Measurements from ENCODE around the gene TMEM19.

Gene TMEM19

DNA sequence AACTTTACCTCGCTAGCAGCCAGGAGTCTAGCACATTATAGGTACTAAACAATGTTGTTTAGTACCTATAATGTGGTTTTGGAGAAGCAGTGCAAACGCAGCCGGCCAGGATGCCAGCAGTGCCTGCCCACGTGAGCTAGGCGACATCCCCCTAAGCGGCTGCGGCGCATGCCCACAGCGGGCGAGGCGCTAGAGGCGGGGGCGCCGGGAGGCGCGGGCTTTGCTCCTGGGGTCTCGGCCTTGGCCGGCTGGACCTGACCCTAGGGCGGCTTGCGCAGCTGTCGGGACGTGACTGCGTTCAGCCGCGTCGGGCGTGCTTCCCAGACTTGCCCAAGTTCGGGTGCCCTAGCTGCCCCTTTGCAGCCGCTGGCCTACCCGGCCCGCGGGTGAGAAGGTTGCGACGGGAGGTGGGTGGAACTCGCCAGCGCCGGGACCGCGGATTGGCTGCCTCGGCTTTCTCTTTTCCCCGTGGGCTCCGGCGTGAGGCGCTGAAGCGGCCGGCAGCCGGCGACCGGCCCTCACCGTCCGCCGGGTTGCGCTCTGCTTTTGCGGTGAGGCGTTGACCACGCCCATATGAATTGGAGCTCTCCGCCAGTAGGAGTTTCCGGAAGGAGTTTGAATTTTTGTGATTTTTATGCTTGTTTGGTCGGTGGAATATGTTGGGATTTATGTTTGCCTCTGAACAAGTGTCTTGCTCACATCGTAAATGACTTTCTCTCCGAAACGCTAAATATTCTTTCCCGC, at the start of gene TMEM19:
TMEM19 (plus strand) TSS at position 169 of the 744 bp plus-strand sequence. CDS start 599 bp downstream, outside the sequence.
- DNase-seq: peak; percentile 86

- peak; percentile 32 for DNase-seq
Observed at GRCh38 chr12:71636704-71637115, 49.2 kb upstream of the TMEM19 start.

GRCh38 chr12:71638499-71638898, 47.4 kb upstream of the TMEM19 start:
- DNase-seq: no peak

DNA sequence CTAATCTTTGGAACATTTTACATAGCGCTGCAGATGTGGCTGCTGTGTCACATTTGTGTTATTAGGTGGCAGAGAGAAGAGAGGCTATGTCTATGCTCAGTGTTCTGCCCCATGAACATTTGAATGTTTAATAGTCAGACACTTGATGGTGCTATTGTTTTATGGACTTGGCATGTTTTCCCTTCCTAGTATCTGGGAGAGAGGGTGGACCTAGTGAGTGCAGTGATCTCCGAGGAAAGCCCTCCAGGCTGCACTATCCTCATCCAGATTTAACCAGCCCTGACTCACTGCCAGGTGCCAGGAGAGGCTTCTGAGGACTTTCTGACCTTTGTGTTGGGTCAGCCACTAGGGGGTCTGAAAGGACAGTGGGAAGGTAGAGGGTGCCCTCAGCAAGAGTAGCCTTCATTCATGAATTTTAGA, 46.5 kb upstream of the TMEM19 start:
- DNase-seq: no peak

GRCh38 chr12:71640316-71640715, 45.6 kb upstream of the TMEM19 start:
- no peak for DNase-seq

GRCh38 chr12:71641390-71641789, 44.5 kb upstream of the TMEM19 start:
- no peak for DNase-seq

GRCh38 chr12:71642264-71642663, 43.6 kb upstream of the TMEM19 start:
- DNase-seq: no peak

- no peak for DNase-seq
Observed at GRCh38 chr12:71645268-71645667, 40.6 kb upstream of the TMEM19 start.

DNA sequence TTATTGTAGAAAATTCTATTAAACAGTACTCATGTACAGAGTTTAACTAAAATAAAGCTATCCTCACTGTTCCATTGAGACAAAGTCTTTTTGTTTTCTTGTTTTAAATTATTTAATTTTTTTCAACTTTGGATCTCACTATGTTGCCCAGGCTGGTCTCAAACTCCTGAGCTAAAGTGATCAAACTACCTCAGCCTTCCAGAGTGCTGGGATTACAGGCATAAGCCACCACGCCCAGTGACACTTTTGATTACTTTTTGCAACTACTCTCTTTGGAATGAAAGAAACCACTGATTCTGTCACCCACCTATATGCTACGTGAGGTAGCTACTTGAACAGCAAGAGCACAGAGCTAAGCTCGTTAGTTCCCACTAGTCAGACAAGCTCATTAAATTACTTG, 39.4 kb upstream of the TMEM19 start:
- no peak for DNase-seq

GRCh38 chr12:71648537-71648936, 37.3 kb upstream of the TMEM19 start:
- DNase-seq: no peak

DNA sequence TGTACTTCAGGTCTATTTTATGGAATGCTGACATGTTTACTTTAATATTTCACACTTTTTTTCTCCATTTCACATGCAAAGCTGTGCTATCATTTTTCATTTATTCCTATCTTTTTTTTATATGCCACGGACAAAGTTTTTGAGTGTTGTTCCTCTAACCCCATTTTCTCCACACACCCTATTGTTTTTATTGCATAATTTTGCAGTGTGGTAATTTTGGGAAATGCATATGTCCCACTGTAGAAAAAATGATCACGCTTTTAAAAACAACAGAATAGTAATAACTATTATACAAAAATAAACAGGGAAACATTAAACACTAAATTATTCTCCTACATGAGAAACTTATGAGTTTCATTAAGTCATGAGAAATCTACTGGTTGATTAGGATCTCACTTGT, 36.5 kb upstream of the TMEM19 start:
- no peak for DNase-seq

GRCh38 chr12:71652656-71653055, 33.2 kb upstream of the TMEM19 start:
- no peak for DNase-seq

- no peak for DNase-seq
Observed at GRCh38 chr12:71653137-71653536, 32.7 kb upstream of the TMEM19 start.

DNA sequence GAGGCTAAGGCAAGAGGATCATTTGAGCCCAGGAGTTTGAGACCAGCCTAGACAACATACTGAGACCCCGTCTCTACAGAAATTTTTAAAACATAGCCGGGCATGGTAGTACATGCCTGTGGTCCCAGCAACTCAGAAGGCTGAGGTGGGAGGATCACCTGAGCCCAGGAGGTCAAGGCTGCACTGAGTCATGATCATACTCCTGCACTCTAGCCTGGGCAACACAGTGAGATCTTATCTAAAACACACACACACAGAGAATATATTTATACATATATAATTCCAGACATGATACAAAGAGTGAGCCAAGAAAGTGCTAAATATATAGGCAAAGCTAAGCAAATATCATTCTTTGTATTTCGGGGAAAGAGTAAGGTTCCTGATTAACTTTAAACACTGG, 31.7 kb upstream of the TMEM19 start:
- DNase-seq: no peak

DNA sequence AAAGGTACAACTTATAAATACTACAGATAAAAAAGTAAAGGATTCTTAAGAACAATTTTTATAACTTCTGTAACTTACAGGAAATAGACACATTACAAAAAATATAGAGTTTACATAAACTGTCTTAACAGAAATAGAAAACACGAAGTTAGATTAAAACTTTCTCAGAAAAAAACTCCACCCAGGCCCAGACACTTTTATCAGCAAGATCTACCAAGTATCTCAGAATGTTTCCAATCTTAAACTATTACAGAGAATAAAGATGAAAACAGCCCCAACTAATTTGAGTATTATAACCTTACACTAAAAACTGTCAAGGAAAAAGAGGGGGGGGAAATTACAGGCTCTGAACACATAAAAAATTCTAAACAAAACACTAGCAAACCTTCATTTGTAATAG, 30.4 kb upstream of the TMEM19 start:
- no peak for DNase-seq

DNA sequence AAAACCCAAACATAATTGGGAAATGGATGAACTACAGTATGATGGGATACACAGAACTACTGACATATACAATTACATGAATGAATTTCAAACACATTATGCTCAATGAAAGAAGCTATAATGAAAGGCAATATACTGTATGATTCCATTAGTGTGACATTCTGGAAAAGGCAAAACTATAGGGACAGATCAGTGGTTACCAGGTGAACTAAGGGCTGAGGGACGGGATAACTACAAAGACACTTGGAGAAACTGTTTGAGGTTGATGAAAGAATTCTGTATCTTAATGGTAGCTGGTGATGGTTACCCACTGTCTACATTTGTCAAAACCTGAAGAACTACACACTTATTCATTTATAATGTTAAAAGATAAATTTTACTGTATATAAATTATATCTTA, 30.0 kb upstream of the TMEM19 start:
- no peak for DNase-seq

GRCh38 chr12:71656740-71657139, 29.1 kb upstream of the TMEM19 start:
- no peak for DNase-seq

DNA sequence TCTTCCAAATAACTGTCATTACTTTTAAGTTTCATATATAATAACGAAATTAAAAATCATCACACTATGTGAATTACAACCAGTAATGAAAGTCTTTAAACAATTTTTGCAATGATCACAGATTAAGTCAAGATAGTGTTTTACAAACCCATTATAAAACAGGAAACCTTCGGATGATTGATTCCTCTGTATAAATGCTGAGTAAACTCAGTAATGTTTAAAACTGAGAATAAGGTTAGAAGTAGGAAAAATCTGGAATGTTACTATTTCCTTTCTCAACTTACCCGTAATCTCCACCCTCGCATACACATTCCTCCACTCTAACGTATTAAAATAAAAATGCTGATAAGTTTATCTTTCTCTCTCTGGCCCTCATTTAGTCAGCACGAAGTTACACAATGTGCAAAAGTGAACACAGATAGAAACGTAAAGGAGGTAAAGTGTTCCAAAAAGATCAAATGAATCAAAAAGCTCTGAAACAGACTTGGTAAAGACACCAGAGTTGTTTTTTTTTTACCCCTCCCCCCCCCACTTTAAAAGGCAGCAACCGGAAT, 23.8 kb upstream of the TMEM19 start:
- DNase-seq: no peak

- peak; percentile 27 for DNase-seq
Observed at GRCh38 chr12:71662849-71663560, 22.9 kb upstream of the TMEM19 start.

DNA sequence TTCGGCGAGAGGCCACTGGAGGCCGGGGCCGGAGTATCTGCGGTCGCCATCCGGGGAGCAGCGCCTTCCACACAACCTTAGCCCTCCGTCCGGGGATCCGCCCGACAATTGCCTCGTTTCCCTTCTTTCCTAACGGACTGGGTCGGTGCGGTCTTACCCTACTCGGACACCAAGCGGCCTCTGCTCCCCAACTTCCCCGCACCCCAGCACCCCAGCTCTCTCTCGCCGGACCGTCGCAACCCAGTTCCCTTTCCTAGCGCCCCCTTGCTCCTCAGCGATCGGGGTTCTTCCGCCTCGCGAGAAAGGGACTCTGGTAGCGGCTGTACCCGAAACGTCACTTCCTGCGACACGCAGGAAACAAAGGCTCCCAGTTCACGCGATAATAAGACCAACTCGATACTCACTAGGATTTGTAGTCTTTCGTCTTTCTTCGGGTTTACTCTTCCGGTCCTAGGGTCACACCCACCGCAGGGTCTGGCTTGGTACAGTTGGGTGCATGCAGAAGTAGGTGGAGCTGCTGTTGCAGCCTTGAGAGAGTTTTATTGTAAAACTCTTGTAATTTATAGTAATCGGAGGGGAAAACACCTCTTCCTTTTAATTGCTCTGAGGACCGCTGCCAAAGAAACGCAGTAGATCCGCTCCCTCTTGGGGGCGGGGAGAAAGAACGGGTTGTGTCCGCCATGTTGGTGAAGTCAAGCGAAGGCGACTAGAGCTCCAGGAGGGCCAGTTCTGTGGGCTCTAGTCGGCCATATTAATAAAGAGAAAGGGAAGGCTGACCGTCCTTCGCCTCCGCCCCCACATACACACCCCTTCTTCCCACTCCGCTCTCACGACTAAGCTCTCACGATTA, 22.1 kb upstream of the TMEM19 start, which contains the start of the genes THAP2 and ZFC3H1:
THAP2 (plus strand) TSS at position 741 of the 850 bp plus-strand sequence. CDS start 209 bp downstream, outside the sequence.
ZFC3H1 (minus strand) TSS at position 288 of the 850 bp plus-strand sequence; CDS start at position 50, 238 bp downstream.
- peak; percentile 96 for DNase-seq

DNA sequence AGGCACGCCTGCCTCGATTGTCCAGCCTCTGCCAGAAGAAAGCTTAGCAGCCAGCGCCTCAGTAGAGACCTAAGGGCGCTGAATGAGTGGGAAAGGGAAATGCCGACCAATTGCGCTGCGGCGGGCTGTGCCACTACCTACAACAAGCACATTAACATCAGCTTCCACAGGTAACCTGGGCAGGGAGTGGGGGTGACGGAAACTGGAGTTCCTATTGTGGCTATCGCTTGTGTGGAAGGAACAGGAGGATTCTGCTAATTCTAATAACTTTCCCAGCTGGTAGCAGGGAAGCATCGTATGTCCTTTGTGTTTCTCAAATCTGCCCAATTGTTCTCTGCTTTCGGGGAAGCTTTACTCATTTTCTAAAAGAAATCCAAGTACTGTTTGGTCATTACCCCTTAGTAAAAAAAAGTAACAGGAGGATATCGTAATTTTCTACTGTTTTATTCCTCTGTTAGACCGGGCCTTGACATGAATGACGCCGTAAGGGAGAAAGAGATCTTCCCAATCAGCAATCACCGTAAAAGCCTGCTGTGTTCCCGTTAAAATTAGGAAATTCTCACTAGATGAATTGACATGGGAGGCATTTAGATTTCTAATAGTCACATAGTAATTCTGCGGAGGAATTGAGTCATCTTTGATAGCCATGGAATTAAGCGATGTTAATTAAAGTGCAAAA, 21.3 kb upstream of the TMEM19 start:
- no peak for DNase-seq

DNA sequence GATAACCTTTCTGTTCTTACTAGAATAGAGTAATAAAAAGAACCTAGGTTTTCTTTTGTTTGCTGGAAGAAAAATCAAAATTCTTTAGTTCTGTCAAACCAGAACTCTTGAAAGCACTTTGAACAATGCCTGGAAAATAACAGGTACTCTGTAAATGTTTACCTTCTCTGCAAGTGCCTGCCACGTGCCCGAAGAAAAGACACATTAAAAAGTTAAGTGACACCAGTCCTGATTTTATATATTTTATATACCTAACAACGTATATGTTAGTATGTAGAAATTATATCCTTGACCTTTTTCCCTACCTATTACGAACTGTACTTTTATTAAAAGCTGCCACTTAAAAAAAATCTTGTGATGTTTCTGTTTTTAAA, 20.8 kb upstream of the TMEM19 start:
- no peak for DNase-seq
